Peyer's patch (tissue), 4 donors: ENCODE results near the gene PLXNA4. TPM values are rescaled to one million over a fixed set of nuclear protein-coding genes. Genes with fewer than 3 reads are reported as not detected.

Experiments used
- DNase-seq, 3 donors: peaks; one replicate each; pipeline ENCODE4 v3.0.0-alpha.2; 2017 to 2019
- H3K27ac ChIP-seq, 4 donors: fragments of 200-600 bp; sonication (generic); one replicate each; pipeline ENCODE4 v1.5.1; 2016 to 2019
- H3K27me3 ChIP-seq, 2 donors: fragments of 200-600 bp; sonication (generic); one replicate each; pipeline ENCODE4 v1.5.1; 2019
- H3K36me3 ChIP-seq, 3 donors: fragments of 200-600 bp; sonication (generic); one replicate each; pipeline ENCODE4 v1.5.1; 2016 to 2019
- H3K4me1 ChIP-seq, 4 donors: fragments of 200-600 bp; sonication (generic); one replicate each; pipeline ENCODE4 v1.5.1; 2016 to 2019
- H3K4me3 ChIP-seq, 4 donors: fragments of 200-600 bp; sonication (generic); 1 replicate in 3 of 4; 2 replicates in 1 of 4; pipeline ENCODE4 v1.5.1; 2016 to 2019; ENCODE audit warnings: mild to moderate bottlenecking in 1 of 4
- H3K9me3 ChIP-seq, 4 donors: fragments of 200-600 bp; sonication (generic); one replicate each; pipeline ENCODE4 v1.5.1; 2016 to 2019; ENCODE audit warnings: mild to moderate bottlenecking in 1 of 4
- CTCF ChIP-seq, 6 experiments: fragments of 450-650 bp in 4 of 6; fragments of 200-600 bp in 2 of 6; sonication (generic) in 1 of 6; IDR thresholded peaks; one replicate each; pipeline ENCODE4 v1.5.1; 2017 to 2019; ENCODE audit warnings: antibody characterized with exemption in 6 of 6, mild to moderate bottlenecking in 3 of 6, moderate library complexity in 1 of 6
- POLR2A ChIP-seq, 2 donors: fragments of 450-650 bp; IDR thresholded peaks; one replicate each; pipeline ENCODE4 v1.5.1; 2017; ENCODE audit warnings: antibody characterized with exemption in 2 of 2, mild to moderate bottlenecking in 2 of 2, moderate library complexity in 2 of 2
- total RNA-seq, 4 donors: library from RNA; depleted of rRNA; stranded (reverse); fragments of >200 nt; gene quantifications; one replicate each; pipeline ENCODE4 v1.1.0, GENCODE V29; 2016

PLXNA4 gene
- total RNA-seq, 4 donors from 2014 or later, result 1.4 to 3.8 (median 3.0) TPM

GRCh38 chr7:132373041-132373440, 203.2 kb downstream of the PLXNA4 start:
- no peaks in the 10 kb centered on the region for H3K27me3 ChIP-seq
- H3K4me1 ChIP-seq, result peaks cover 0 to 54% (median 7%) of the 10 kb centered on the region in 4 donors
- DNase-seq, result peak in 1 of 3 donors; percentile 59
- peak overlapping the region in 2 of 4 donors; percentile 51 to 72 for H3K27ac ChIP-seq
- H3K4me3 ChIP-seq, result no peak overlapping the region
- no peaks in the 10 kb centered on the region for H3K9me3 ChIP-seq
- TF ChIP-seq POLR2A (IDR thresholded peaks at IDR 0.05) (no peak), CTCF (IDR thresholded peaks at IDR 0.05) (no peak)
- no peaks in the 10 kb centered on the region for H3K36me3 ChIP-seq

GRCh38 chr7:132371948-132372347, 204.3 kb downstream of the PLXNA4 start:
- H3K4me3 ChIP-seq, result no peak overlapping the region
- H3K4me1 ChIP-seq, result peaks cover 0 to 48% (median 5%) of the 10 kb centered on the region in 4 donors
- no peaks in the 10 kb centered on the region for H3K27me3 ChIP-seq
- no peak for TF ChIP-seq CTCF (IDR thresholded peaks at IDR 0.05)
- H3K27ac ChIP-seq, result peak overlapping the region in 1 of 4 donors; percentile 72
- H3K36me3 ChIP-seq, result no peaks in the 10 kb centered on the region
- no peak for DNase-seq
- no peaks in the 10 kb centered on the region for H3K9me3 ChIP-seq

GRCh38 chr7:132368246-132368900, 207.9 kb downstream of the PLXNA4 start:
- H3K4me3 ChIP-seq, result no peak overlapping the region
- TF ChIP-seq POLR2A (IDR thresholded peaks at IDR 0.05) (no peak), CTCF (IDR thresholded peaks at IDR 0.05) (no peak)
- peaks cover 0 to 26% (median 2%) of the 10 kb centered on the region in 4 donors for H3K4me1 ChIP-seq
- H3K9me3 ChIP-seq, result no peaks in the 10 kb centered on the region
- no peak overlapping the region for H3K27ac ChIP-seq
- peak in 2 of 3 donors; percentile 56 to 69 for DNase-seq
- H3K27me3 ChIP-seq, result no peaks in the 10 kb centered on the region
- no peaks in the 10 kb centered on the region for H3K36me3 ChIP-seq

- no peak for DNase-seq
- no peak for TF ChIP-seq POLR2A (IDR thresholded peaks at IDR 0.05)
- H3K36me3 ChIP-seq, result no peaks in the 10 kb centered on the region
- H3K27me3 ChIP-seq, result no peaks in the 10 kb centered on the region
- H3K4me1 ChIP-seq, result peaks cover 0 to 23% (median 2%) of the 10 kb centered on the region in 4 donors
- H3K9me3 ChIP-seq, result no peaks in the 10 kb centered on the region
- H3K4me3 ChIP-seq, result no peak overlapping the region
- no peak overlapping the region for H3K27ac ChIP-seq
These were observed 208.5 kb downstream of the PLXNA4 start for GRCh38 chr7:132367795-132368194.

GRCh38 chr7:132367004-132367403, 209.3 kb downstream of the PLXNA4 start:
- Histone ChIP-seq H3K27me3 (no peaks in the 10 kb centered on the region), H3K9me3 (no peaks in the 10 kb centered on the region), H3K4me3 (no peak overlapping the region), H3K4me1 (peaks cover 0 to 17% (median 2%) of the 10 kb centered on the region in 4 donors), H3K36me3 (no peaks in the 10 kb centered on the region), H3K27ac (no peak overlapping the region)
- DNase-seq, result no peak
- TF ChIP-seq CTCF (IDR thresholded peaks at IDR 0.05) (no peak), POLR2A (IDR thresholded peaks at IDR 0.05) (no peak)

- Histone ChIP-seq H3K36me3 (no peaks in the 10 kb centered on the region), H3K9me3 (no peaks in the 10 kb centered on the region), H3K4me3 (no peak overlapping the region), H3K27ac (no peak overlapping the region), H3K27me3 (no peaks in the 10 kb centered on the region), H3K4me1 (peaks cover 0 to 17% (median 2%) of the 10 kb centered on the region in 4 donors)
- no peak for DNase-seq
- TF ChIP-seq POLR2A (IDR thresholded peaks at IDR 0.05), result no peak
- TF ChIP-seq CTCF (IDR thresholded peaks at IDR 0.05), result no peak
These were observed 212.0 kb downstream of the PLXNA4 start for GRCh38 chr7:132364226-132364625.
